ENCODE measurements around the gene F2RL1. TPM values are rescaled to one million over a fixed set of nuclear protein-coding genes. Genes with fewer than 3 reads are reported as not detected.

Gene F2RL1
- total RNA-seq, 2 experiments from 2014 or later, result 2.9 to 3.6 TPM

Other genes starting within 250 kb of the F2RL1 start
- gene F2RL2, start 195.6 kb upstream of the F2RL1 start, total RNA-seq, result not detected
- 1 to 10 TPM; 2.2 to 2.8 TPM for gene F2R, start 102.9 kb upstream of the F2RL1 start, total RNA-seq
- gene S100Z, start 31.0 kb downstream of the F2RL1 start, total RNA-seq, result under 1 TPM in 1 of 2 experiments, not detected in 1; 0.23 TPM
- gene CRHBP, start 134.0 kb downstream of the F2RL1 start, total RNA-seq, result not detected
- 10 to 100 TPM; 28.7 to 29.2 TPM for gene AGGF1, start 211.4 kb downstream of the F2RL1 start, total RNA-seq

Measured in activated naive CD8-positive, alpha-beta T cell treated with anti-CD3 and anti-CD28 coated beads for 36 hours (primary cell).